Measurements from ENCODE around the gene MYH7.

The MYH7 gene

DNA sequence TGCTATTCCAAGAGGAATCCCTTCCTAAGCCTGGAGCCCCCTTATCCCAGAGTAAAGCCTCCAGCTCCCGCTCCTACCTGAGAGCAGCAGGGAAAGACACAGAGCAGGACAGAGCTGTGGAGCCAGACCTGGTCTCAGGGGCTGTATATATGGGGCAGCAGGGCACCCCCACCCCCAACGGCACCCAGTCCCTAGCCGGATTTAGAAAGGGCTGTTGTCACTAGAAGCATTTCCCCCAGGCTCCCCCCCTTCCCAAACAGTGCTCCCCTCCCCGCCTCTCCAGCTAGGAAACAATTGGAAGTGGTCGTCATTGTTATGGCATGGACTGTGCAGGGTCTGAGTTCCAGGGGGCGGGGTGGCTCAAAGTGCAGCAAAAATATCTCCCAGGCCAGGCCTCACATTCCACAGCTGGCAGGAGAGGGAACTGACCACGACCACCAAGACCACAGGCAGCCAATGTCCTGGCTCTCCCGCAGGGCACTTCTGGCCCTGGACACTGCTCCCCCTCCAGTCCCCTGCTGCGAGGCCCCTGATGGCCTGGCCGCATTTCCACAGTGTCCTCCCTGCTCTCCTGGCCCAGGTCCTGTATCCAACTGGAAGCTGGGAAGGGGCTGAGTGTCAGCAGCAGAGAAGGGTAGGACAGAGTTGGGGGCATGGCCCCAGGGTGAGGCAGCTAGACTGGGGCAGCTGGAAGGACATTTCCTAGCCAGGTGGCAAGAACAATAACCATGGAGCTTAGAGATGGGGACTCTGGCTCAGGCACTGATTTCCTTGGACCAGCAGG is at the start of gene MYH7:
Gene MYH7, minus strand, starts transcription at position 118 of the 784 bp plus-strand sequence. CDS start 1,928 bp downstream, outside the sequence.
- Histone ChIP-seq H3K27me3 (ENCODE audit: control insufficient read depth in 5 of 5, insufficient read depth in 4 of 5, low read length in 5 of 5) (peaks cover 0 to 11% (median 0%) of the 10 kb centered on the region in 5 donors), H3K4me1 (ENCODE audit: control insufficient read depth in 5 of 5, insufficient read depth in 5 of 5, low read length in 5 of 5) (no peaks in the 10 kb centered on the region), H3K9ac (ENCODE audit: low read length in 5 of 5) (no peak within 1 kb of the TSS), H3K4me3 (ENCODE audit: low read depth in 1 of 5, low read length in 5 of 5) (no peak within 1 kb of the TSS), H3K9me3 (ENCODE audit: control insufficient read depth in 5 of 5, low read length in 5 of 5) (no peaks in the 10 kb centered on the region), H3K36me3 (ENCODE audit: control insufficient read depth in 5 of 5, insufficient read depth in 5 of 5, low read length in 5 of 5) (no peaks in the 10 kb centered on the region), H3K27ac (ENCODE audit: low read depth, low read length) (no peak within 1 kb of the TSS)

DNA sequence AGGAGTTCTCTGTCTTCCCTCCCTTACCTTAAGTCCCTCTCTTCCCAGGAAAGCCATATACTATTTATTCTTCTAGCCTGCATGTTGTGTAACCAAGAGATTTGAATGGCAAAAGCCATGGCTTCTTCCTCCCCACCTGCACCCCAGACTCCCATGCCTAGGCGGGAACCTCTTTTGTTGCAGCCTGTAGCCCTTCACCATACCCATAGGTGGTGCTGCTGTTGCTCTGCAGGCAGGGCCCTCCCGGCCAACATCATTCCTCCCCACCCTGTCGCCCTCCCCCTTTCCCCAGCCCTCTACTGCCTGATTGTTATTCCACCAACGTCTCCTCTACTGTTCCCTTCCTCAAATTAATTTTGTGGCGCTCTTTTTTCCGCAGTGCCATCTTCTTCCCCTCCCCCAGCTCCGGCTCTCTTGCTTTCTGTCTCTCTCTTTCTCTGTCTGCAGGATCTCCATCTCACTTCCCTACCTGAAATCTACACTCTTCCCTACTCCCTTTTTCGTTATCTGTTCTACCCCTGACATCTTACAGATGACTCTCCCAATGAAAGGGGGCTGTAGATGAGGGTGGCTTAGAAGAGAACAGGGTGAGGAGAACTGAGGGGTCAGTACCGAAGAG is 47.9 kb upstream of the MYH7 start:
- no peak overlapping the region for H3K4me3 ChIP-seq (ENCODE audit: low read depth in 1 of 5, low read length in 5 of 5)

DNA sequence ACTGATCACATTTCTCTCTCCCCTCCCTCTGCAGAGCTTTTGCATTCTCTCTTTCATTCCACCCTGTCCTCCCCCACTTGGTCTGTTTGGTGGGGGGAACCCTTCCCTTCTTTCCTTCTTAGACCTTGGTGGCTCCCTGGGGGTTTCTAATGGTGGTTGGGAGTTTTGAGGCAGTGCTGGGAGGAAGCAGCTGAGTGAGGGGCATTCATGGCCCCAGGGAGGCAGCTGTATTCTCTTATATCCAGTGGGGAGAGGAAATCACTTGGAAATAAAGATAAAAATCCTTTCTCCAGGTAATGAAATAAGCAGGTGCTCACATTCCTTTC is 47.3 kb upstream of the MYH7 start:
- Histone ChIP-seq H3K4me1 (ENCODE audit: control insufficient read depth in 5 of 5, insufficient read depth in 5 of 5, low read length in 5 of 5) (no peaks in the 10 kb centered on the region), H3K9ac (ENCODE audit: low read length in 5 of 5) (no peak overlapping the region), H3K27ac (ENCODE audit: low read depth, low read length) (no peak overlapping the region), H3K36me3 (ENCODE audit: control insufficient read depth in 5 of 5, insufficient read depth in 5 of 5, low read length in 5 of 5) (peaks cover 12 to 56% (median 19%) of the 10 kb centered on the region in 5 donors), H3K4me3 (ENCODE audit: low read depth in 1 of 5, low read length in 5 of 5) (no peak overlapping the region), H3K27me3 (ENCODE audit: control insufficient read depth in 5 of 5, insufficient read depth in 4 of 5, low read length in 5 of 5) (no peaks in the 10 kb centered on the region), H3K9me3 (ENCODE audit: control insufficient read depth in 5 of 5, low read length in 5 of 5) (no peaks in the 10 kb centered on the region)

More for the DNA sequence above, 47.9 kb upstream of the MYH7 start:
- Histone ChIP-seq H3K4me1 (ENCODE audit: control insufficient read depth in 5 of 5, insufficient read depth in 5 of 5, low read length in 5 of 5) (no peaks in the 10 kb centered on the region), H3K27me3 (ENCODE audit: control insufficient read depth in 5 of 5, insufficient read depth in 4 of 5, low read length in 5 of 5) (no peaks in the 10 kb centered on the region), H3K9ac (ENCODE audit: low read length in 5 of 5) (no peak overlapping the region), H3K9me3 (ENCODE audit: control insufficient read depth in 5 of 5, low read length in 5 of 5) (no peaks in the 10 kb centered on the region), H3K27ac (ENCODE audit: low read depth, low read length) (no peak overlapping the region), H3K36me3 (ENCODE audit: control insufficient read depth in 5 of 5, insufficient read depth in 5 of 5, low read length in 5 of 5) (peaks cover 11 to 57% (median 18%) of the 10 kb centered on the region in 5 donors)

- Histone ChIP-seq H3K36me3 (ENCODE audit: control insufficient read depth in 5 of 5, insufficient read depth in 5 of 5, low read length in 5 of 5) (peaks cover 18 to 62% (median 25%) of the 10 kb centered on the region in 5 donors), H3K4me1 (ENCODE audit: control insufficient read depth in 5 of 5, insufficient read depth in 5 of 5, low read length in 5 of 5) (no peaks in the 10 kb centered on the region), H3K27me3 (ENCODE audit: control insufficient read depth in 5 of 5, insufficient read depth in 4 of 5, low read length in 5 of 5) (no peaks in the 10 kb centered on the region), H3K9me3 (ENCODE audit: control insufficient read depth in 5 of 5, low read length in 5 of 5) (no peaks in the 10 kb centered on the region), H3K4me3 (ENCODE audit: low read depth in 1 of 5, low read length in 5 of 5) (no peak overlapping the region), H3K9ac (ENCODE audit: low read length in 5 of 5) (no peak overlapping the region), H3K27ac (ENCODE audit: low read depth, low read length) (no peak overlapping the region)
These were observed 46.7 kb upstream of the MYH7 start for GRCh38 chr14:23481979-23482822.

DNA sequence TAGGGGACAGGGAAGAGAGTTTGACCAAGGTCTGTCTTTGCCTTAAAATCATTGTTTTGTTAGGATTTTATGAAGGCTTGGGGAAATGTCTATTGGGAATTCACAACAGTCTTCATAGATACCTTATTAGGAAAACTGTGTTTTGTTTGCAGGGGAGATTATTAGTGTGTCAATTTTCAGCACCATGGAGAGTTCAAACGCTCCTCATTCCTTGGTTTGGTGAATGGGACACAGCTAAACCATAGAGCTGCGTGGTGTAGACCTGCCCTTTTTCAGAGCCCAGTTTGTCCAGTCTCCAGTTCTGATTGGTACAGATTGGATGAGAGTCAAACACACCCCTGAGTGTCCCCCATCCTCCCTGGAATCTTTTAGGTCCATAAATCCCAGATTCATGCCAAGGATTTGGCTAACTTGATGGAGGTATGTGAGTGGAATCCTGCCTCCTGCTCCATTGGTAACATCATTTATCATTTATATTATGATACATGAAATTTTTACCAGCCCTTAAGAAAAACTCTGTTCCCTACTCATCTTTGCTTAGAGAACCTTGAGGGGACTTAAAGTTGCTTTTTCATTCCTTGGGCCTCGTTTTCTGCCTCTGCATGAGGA is 46.0 kb upstream of the MYH7 start:
- Histone ChIP-seq H3K9ac (ENCODE audit: low read length in 5 of 5) (no peak overlapping the region), H3K27me3 (ENCODE audit: control insufficient read depth in 5 of 5, insufficient read depth in 4 of 5, low read length in 5 of 5) (no peaks in the 10 kb centered on the region), H3K36me3 (ENCODE audit: control insufficient read depth in 5 of 5, insufficient read depth in 5 of 5, low read length in 5 of 5) (peaks cover 25 to 62% (median 28%) of the 10 kb centered on the region in 5 donors), H3K9me3 (ENCODE audit: control insufficient read depth in 5 of 5, low read length in 5 of 5) (no peaks in the 10 kb centered on the region), H3K4me1 (ENCODE audit: control insufficient read depth in 5 of 5, insufficient read depth in 5 of 5, low read length in 5 of 5) (no peaks in the 10 kb centered on the region), H3K27ac (ENCODE audit: low read depth, low read length) (no peak overlapping the region), H3K4me3 (ENCODE audit: low read depth in 1 of 5, low read length in 5 of 5) (no peak overlapping the region)

DNA sequence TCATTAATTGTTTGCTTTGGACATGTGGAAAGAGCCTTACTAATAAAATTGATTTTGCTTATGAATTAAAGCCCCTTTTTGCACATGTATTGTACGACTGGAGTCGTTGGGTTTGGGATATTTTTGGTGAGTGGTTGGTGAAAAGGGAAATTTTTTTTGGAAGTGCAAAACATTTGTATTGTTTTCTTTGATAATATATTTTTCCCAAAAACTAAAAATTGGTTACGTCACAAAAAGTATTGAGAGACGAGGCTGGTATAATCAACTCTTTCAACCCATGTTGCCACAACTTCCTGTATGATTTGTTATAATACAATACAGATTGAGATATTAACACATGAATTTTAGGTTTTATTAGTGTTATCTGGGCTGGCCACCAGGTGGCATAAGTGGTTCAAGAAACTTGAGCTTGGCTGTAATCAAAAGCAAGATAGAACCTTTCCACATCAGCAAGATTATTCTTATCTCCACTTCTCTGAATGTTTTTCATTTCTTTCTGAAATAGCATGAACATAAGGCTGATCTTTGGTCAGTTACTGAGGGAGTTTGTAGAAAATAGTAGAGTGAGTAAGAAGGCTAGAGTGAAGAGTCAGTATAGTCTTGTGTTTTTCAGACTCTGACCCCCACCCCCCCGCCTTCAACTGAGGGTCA is 42.8 kb upstream of the MYH7 start:
- peaks cover 46 to 67% (median 50%) of the 10 kb centered on the region in 5 donors for H3K36me3 ChIP-seq (ENCODE audit: control insufficient read depth in 5 of 5, insufficient read depth in 5 of 5, low read length in 5 of 5)

GRCh38 chr14:23470947-23471346 is 35.5 kb upstream of the MYH7 start:
- Histone ChIP-seq H3K9ac (ENCODE audit: low read length in 5 of 5) (peak overlapping the region in 1 of 5 donors; percentile 52), H3K36me3 (ENCODE audit: control insufficient read depth in 5 of 5, insufficient read depth in 5 of 5, low read length in 5 of 5) (peaks cover 26 to 50% (median 41%) of the 10 kb centered on the region in 5 donors)

More for the DNA sequence above, 42.8 kb upstream of the MYH7 start:
- Histone ChIP-seq H3K27ac (ENCODE audit: low read depth, low read length) (no peak overlapping the region), H3K4me1 (ENCODE audit: control insufficient read depth in 5 of 5, insufficient read depth in 5 of 5, low read length in 5 of 5) (no peaks in the 10 kb centered on the region), H3K9ac (ENCODE audit: low read length in 5 of 5) (no peak overlapping the region), H3K27me3 (ENCODE audit: control insufficient read depth in 5 of 5, insufficient read depth in 4 of 5, low read length in 5 of 5) (no peaks in the 10 kb centered on the region), H3K9me3 (ENCODE audit: control insufficient read depth in 5 of 5, low read length in 5 of 5) (no peaks in the 10 kb centered on the region), H3K4me3 (ENCODE audit: low read depth in 1 of 5, low read length in 5 of 5) (no peak overlapping the region)

DNA sequence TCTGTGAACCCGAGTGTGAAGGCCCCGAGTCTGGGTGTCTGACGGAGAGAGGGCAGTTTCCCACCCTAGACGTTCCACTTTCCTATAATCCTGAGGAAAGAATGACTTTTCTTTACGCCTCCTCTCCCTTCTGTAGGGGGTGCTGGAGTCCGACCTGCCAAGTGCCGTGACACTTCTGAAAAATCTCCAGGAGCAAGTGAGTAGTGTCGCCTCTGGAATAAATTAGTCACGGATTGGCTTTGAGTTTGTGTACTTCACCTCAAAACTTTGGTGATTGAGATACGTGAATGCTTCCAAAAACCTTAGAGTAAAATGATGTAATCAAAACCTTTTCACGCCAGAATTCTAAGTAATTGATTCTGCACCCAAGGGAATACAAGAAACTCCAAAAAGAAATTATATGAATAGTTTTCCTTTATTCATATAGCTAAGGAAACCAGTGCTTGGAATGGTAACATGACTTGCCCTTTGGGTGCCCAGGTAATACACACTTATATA is 34.5 kb upstream of the MYH7 start:
- no peaks in the 10 kb centered on the region for H3K27me3 ChIP-seq (ENCODE audit: control insufficient read depth in 5 of 5, insufficient read depth in 4 of 5, low read length in 5 of 5)
- H3K9ac ChIP-seq (ENCODE audit: low read length in 5 of 5), result peak overlapping the region; percentile 92 to 99 (median 97)
- peaks cover 4 to 16% (median 14%) of the 10 kb centered on the region in 5 donors for H3K4me1 ChIP-seq (ENCODE audit: control insufficient read depth in 5 of 5, insufficient read depth in 5 of 5, low read length in 5 of 5)
- H3K9me3 ChIP-seq (ENCODE audit: control insufficient read depth in 5 of 5, low read length in 5 of 5), result no peaks in the 10 kb centered on the region
- peak overlapping the region; percentile 95 for H3K27ac ChIP-seq (ENCODE audit: low read depth, low read length)
- H3K4me3 ChIP-seq (ENCODE audit: low read depth in 1 of 5, low read length in 5 of 5), result peak overlapping the region; percentile 97 to 100 (median 99)
- H3K36me3 ChIP-seq (ENCODE audit: control insufficient read depth in 5 of 5, insufficient read depth in 5 of 5, low read length in 5 of 5), result peaks cover 17 to 41% (median 31%) of the 10 kb centered on the region in 5 donors

More at GRCh38 chr14:23470947-23471346, 35.5 kb upstream of the MYH7 start:
- H3K4me3 ChIP-seq (ENCODE audit: low read depth in 1 of 5, low read length in 5 of 5), result no peak overlapping the region
- no peak overlapping the region for H3K27ac ChIP-seq (ENCODE audit: low read depth, low read length)
- H3K4me1 ChIP-seq (ENCODE audit: control insufficient read depth in 5 of 5, insufficient read depth in 5 of 5, low read length in 5 of 5), result peaks cover 4 to 16% (median 14%) of the 10 kb centered on the region in 5 donors
- H3K27me3 ChIP-seq (ENCODE audit: control insufficient read depth in 5 of 5, insufficient read depth in 4 of 5, low read length in 5 of 5), result no peaks in the 10 kb centered on the region
- no peaks in the 10 kb centered on the region for H3K9me3 ChIP-seq (ENCODE audit: control insufficient read depth in 5 of 5, low read length in 5 of 5)

All from subcutaneous abdominal adipose tissue (tissue), 5 donors.